Right lobe of liver (tissue), 6 donors: ENCODE data around the gene UCP1. TPM values are rescaled to one million over a fixed set of nuclear protein-coding genes. Genes with fewer than 3 reads are reported as not detected.

Source experiments
- ATAC-seq, 4 donors: fragments of 200-7000 bp; cut with Tn5 transposase; one replicate each; pipeline ENCODE4 v1.9.1; 2020; ENCODE audit warnings: mild to moderate bottlenecking in 4 of 4, moderate library complexity in 4 of 4
- DNase-seq, 3 donors: peaks; one replicate each; pipeline ENCODE4 v3.0.0-alpha.2; 2020
- H3K27ac ChIP-seq, 3 donors: fragments of 200-600 bp; one replicate each; pipeline ENCODE4 v1.8.0; 2022
- H3K27me3 ChIP-seq, 2 donors: fragments of 200-600 bp; one replicate each; pipeline ENCODE4 v1.8.0; 2022
- H3K36me3 ChIP-seq, 4 donors: fragments of 200-600 bp; sonication (generic) in 1 of 4; one replicate each; pipeline versions ENCODE4 v1.5.1 to v1.8.0; 2017 to 2022; ENCODE audit warnings: control low read depth in 1 of 4
- H3K4me1 ChIP-seq, 4 donors: fragments of 200-600 bp; sonication (generic) in 1 of 4; one replicate each; pipeline versions ENCODE4 v1.5.1 to v1.8.0; 2017 to 2022; ENCODE audit warnings: control low read depth in 1 of 4
- H3K4me3 ChIP-seq, 3 donors: fragments of 200-600 bp; one replicate each; pipeline ENCODE4 v1.8.0; 2022
- H3K9me3 ChIP-seq, 4 donors: fragments of 200-600 bp; sonication (generic) in 1 of 4; one replicate each; pipeline versions ENCODE4 v1.5.1 to v1.8.0; 2017 to 2022; ENCODE audit warnings: control low read depth in 1 of 4
- CTCF ChIP-seq, 4 donors: fragments of 200-600 bp in 3 of 4; fragments of 450-650 bp in 1 of 4; IDR thresholded peaks; one replicate each; pipeline versions ENCODE4 v1.5.1 to v1.8.0; 2016 to 2022; ENCODE audit warnings: antibody characterized with exemption in 4 of 4, mild to moderate bottlenecking in 2 of 4
- POLR2A ChIP-seq: fragments of 450-650 bp; IDR thresholded peaks from one replicate; pipeline ENCODE4 v1.6.1; 2017; ENCODE audit warnings: antibody characterized with exemption, mild to moderate bottlenecking
- WGBS: methylation state at CpG from one replicate; pipeline ENCODE4 v1.1.6; 2018; ENCODE audit warnings: low coverage, low lambda C conversion rate; ENCODE audit not compliant: insufficient coverage; ENCODE audit errors: missing lambda C conversion rate; 5-methylcytosine and 5-hydroxymethylcytosine counted together
- intact Hi-C, 2 donors: fragments of 100-400 bp; cut with DNase I; formaldehyde crosslinking; loops; one replicate each; pipeline versions ENCODE4 v1.11.2 to v1.14.1; 2022
- total RNA-seq, 6 experiments: library from RNA; depleted of rRNA in 2 of 6; stranded (reverse); fragments of >200 nt in 2 of 6; fragmentation: NEBNext Ultra II Directional in 3 of 6; extraction: Animal tissue kit (Norgen Biotek cat#: 25700) in 3 of 6; gene quantifications; one replicate each; pipeline versions ENCODE4 v1.1.0 to v1.2.4, GENCODE V29; 2016 to 2023
- donor health status: DM: no; HTN: yes; CAD: no.
- donor health status: DM: no; HTN: no; CAD: no.
- donor health status: DM: no; HTN: no; CAD: no.
- donor health status: DM: no; HTN: yes; CAD: no.
- donor health status: DM: no; HTN: yes; CAD: no.

The UCP1 gene
- total RNA-seq, 6 experiments from 2014 or later = not detected

GRCh38 chr4:140611854-140612253, 43.1 kb upstream of the UCP1 start:
- 85% methylated on average over 3 of the region's 3 CpGs for WGBS
- Histone ChIP-seq H3K9me3 (no peaks in the 10 kb centered on the region), H3K4me1 (peaks cover 0 to 4% (median 0%) of the 10 kb centered on the region in 4 donors), H3K27me3 (no peaks in the 10 kb centered on the region), H3K36me3 (no peaks in the 10 kb centered on the region), H3K27ac (no peak overlapping the region), H3K4me3 (no peak overlapping the region)
- TF ChIP-seq CTCF (IDR thresholded peaks at IDR 0.05) (no peak), POLR2A (no peak)
- no peak for ATAC-seq
- DNase-seq = no peak
- intact Hi-C loops = no loop called here

GRCh38 chr4:140609548-140610425, 41.0 kb upstream of the UCP1 start:
- peaks cover 0 to 4% (median 0%) of the 10 kb centered on the region in 4 donors for H3K4me1 ChIP-seq
- H3K36me3 ChIP-seq = no peaks in the 10 kb centered on the region
- WGBS = 23% methylated on average over 5 of the region's 6 CpGs
- DNase-seq (peak in 1 of 3 donors; percentile 61), ATAC-seq (peak; percentile 86 to 96 (median 88))
- H3K27ac ChIP-seq = no peak overlapping the region
- no peaks in the 10 kb centered on the region for H3K9me3 ChIP-seq
- H3K4me3 ChIP-seq = no peak overlapping the region
- TF ChIP-seq CTCF (IDR thresholded peaks at IDR 0.05) (peak; percentile 46 to 56 (median 54)), POLR2A (no peak)
- no peaks in the 10 kb centered on the region for H3K27me3 ChIP-seq
- intact Hi-C loops = no loop called here

- H3K36me3 ChIP-seq = no peaks in the 10 kb centered on the region
- DNase-seq (no peak), ATAC-seq (no peak)
- H3K9me3 ChIP-seq = no peaks in the 10 kb centered on the region
- no peaks in the 10 kb centered on the region for H3K27me3 ChIP-seq
- no peak overlapping the region for H3K4me3 ChIP-seq
- TF ChIP-seq POLR2A = no peak
- no peak for TF ChIP-seq CTCF (IDR thresholded peaks at IDR 0.05)
- H3K27ac ChIP-seq = no peak overlapping the region
- WGBS = 70% methylated on average over 2 of the region's 4 CpGs
- intact Hi-C loops = no loop called here
- peaks cover 0 to 4% (median 0%) of the 10 kb centered on the region in 4 donors for H3K4me1 ChIP-seq
Measured at GRCh38 chr4:140607852-140608251, 39.1 kb upstream of the UCP1 start.

- Histone ChIP-seq H3K27ac (no peak overlapping the region), H3K9me3 (no peaks in the 10 kb centered on the region), H3K4me1 (no peaks in the 10 kb centered on the region), H3K27me3 (no peaks in the 10 kb centered on the region), H3K36me3 (no peaks in the 10 kb centered on the region), H3K4me3 (no peak overlapping the region)
- 82% methylated on average over 3 of the region's 4 CpGs for WGBS
- DNase-seq (no peak), ATAC-seq (no peak)
- TF ChIP-seq CTCF (IDR thresholded peaks at IDR 0.05) = no peak
- no peak for TF ChIP-seq POLR2A
- intact Hi-C loops = no loop called here
Measured at GRCh38 chr4:140604544-140604943, 35.8 kb upstream of the UCP1 start.
